ENCODE results near the gene ZNF277.

ZNF277 gene

GRCh38 chr7:112262036-112262435 lies 55.5 kb downstream of the ZNF277 start:
- no peak for TF ChIP-seq CTCF (IDR thresholded peaks at IDR 0.05)

- no peak for TF ChIP-seq CTCF (IDR thresholded peaks at IDR 0.05)
Observed at GRCh38 chr7:112262855-112263487, 56.5 kb downstream of the ZNF277 start.

- no peak for TF ChIP-seq CTCF (IDR thresholded peaks at IDR 0.05)
Observed at GRCh38 chr7:112263519-112263918, 57.0 kb downstream of the ZNF277 start.

- TF ChIP-seq CTCF (IDR thresholded peaks at IDR 0.05), result no peak
Observed at GRCh38 chr7:112266141-112266540, 59.6 kb downstream of the ZNF277 start.

- no peak for TF ChIP-seq CTCF (IDR thresholded peaks at IDR 0.05)
Observed at GRCh38 chr7:112266595-112267270, 60.2 kb downstream of the ZNF277 start.

- no peak for TF ChIP-seq CTCF (IDR thresholded peaks at IDR 0.05)
Observed at GRCh38 chr7:112267944-112268691, 61.6 kb downstream of the ZNF277 start.

GRCh38 chr7:112271162-112271561 lies 64.7 kb downstream of the ZNF277 start:
- no peak for TF ChIP-seq CTCF (IDR thresholded peaks at IDR 0.05)
